SK-N-SH (cell line): ENCODE data around the gene OLFM2.

Source experiments
- CTCF ChIP-seq: fragments of 200-600 bp; sonication (generic); IDR thresholded peaks from 2 replicates; pipeline ENCODE4 v1.6.1; 2017; ENCODE audit warnings: antibody characterized with exemption, mild to moderate bottlenecking, moderate library complexity
- EP300 ChIP-seq, 2 experiments: IDR thresholded peaks; 2 replicates each; pipeline versions ENCODE4 v1.4.0 to v1.6.1; 2012; ENCODE audit warnings: borderline replicate concordance in 1 of 2, low read depth in 1 of 2, low read length in 1 of 2
- EZH2phosphoT487 ChIP-seq: fragments of 200-600 bp; sonication (generic); IDR thresholded peaks from 2 replicates; pipeline ENCODE4 v1.6.1; 2017; ENCODE audit warnings: low read depth, mixed run types, mild to moderate bottlenecking, antibody characterized with exemption, moderate library complexity, borderline replicate concordance
- JUND ChIP-seq: IDR thresholded peaks from 2 replicates; pipeline ENCODE4 v1.4.0; 2012
- MAX ChIP-seq: IDR thresholded peaks from 2 replicates; pipeline ENCODE4 v1.4.0; 2012; ENCODE audit warnings: low read depth
- RAD21 ChIP-seq: IDR thresholded peaks from 2 replicates; pipeline ENCODE4 v1.6.1; 2012; ENCODE audit warnings: mild to moderate bottlenecking, low read length
- RFX5 ChIP-seq: IDR thresholded peaks from 2 replicates; pipeline ENCODE4 v1.6.1; 2012; ENCODE audit warnings: mild to moderate bottlenecking, improper control_type of control experiment, low read length
- SIN3A ChIP-seq: IDR thresholded peaks from 2 replicates; pipeline ENCODE4 v1.6.1; 2012; ENCODE audit warnings: low read depth, mild to moderate bottlenecking, low read length, moderate library complexity, borderline replicate concordance
- YY1 ChIP-seq: IDR thresholded peaks from 2 replicates; pipeline ENCODE4 v1.4.0; 2012; ENCODE audit warnings: low read depth, mild to moderate bottlenecking
- TF ChIP-seq, protein P1 (sequence below): IDR thresholded peaks from 2 replicates; pipeline ENCODE4 v1.4.0; 2012; ENCODE audit warnings: low read depth, borderline replicate concordance

GRCh38 chr19:9909251-9909650 is 27.1 kb downstream of the OLFM2 start:
- TF ChIP-seq EP300 (IDR thresholded peaks at IDR 0.05; ENCODE audit: borderline replicate concordance in 1 of 2, low read depth in 1 of 2, low read length in 1 of 2) (no peak), MAX (no peak), CTCF (no peak), RFX5 (no peak), YY1 (no peak), EZH2phosphoT487 (no peak), SIN3A (no peak), RAD21 (no peak), JUND (no peak)
- TF ChIP-seq, protein P1, sequence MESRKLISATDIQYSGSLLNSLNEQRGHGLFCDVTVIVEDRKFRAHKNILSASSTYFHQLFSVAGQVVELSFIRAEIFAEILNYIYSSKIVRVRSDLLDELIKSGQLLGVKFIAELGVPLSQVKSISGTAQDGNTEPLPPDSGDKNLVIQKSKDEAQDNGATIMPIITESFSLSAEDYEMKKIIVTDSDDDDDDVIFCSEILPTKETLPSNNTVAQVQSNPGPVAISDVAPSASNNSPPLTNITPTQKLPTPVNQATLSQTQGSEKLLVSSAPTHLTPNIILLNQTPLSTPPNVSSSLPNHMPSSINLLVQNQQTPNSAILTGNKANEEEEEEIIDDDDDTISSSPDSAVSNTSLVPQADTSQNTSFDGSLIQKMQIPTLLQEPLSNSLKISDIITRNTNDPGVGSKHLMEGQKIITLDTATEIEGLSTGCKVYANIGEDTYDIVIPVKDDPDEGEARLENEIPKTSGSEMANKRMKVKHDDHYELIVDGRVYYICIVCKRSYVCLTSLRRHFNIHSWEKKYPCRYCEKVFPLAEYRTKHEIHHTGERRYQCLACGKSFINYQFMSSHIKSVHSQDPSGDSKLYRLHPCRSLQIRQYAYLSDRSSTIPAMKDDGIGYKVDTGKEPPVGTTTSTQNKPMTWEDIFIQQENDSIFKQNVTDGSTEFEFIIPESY, result no peak
